GM18520 (cell line): ENCODE measurements around the gene ACKR3.

ENCODE experiments used
- ATAC-seq: cut with Tn5 transposase; IDR thresholded peaks from one replicate; pipeline ENCODE4 v1.9.1; 2021; ENCODE audit not compliant: unreplicated experiment

ACKR3 gene

DNA sequence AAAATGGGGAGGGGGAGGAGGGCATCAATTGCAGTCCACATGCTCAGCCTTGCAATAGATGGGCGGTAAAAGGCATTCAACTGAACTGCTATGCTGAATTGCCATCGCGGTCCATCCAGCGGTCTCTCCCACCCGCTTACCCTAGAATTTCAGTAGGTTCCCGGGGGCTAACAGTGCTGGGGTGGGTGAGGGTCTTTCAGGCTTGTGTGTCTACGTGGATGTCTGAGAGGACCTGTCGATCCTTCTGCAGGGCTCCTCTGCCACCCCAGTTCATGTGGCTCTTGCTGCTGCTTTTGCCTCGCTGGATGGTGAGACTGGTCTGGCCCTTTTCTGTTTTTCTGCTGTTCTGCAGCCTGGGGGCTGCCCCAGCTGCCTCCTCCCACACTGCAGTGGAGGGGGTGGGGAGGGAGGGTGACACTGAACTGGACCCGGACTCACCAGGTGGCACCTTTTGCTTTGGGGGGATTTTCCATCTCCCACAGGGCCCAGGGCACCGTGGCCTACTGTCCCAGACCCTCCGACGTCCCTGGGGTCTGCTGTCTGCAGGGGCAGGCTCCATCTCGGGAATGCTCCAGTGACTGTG is 14.1 kb downstream of the ACKR3 start:
- no peak for ATAC-seq

DNA sequence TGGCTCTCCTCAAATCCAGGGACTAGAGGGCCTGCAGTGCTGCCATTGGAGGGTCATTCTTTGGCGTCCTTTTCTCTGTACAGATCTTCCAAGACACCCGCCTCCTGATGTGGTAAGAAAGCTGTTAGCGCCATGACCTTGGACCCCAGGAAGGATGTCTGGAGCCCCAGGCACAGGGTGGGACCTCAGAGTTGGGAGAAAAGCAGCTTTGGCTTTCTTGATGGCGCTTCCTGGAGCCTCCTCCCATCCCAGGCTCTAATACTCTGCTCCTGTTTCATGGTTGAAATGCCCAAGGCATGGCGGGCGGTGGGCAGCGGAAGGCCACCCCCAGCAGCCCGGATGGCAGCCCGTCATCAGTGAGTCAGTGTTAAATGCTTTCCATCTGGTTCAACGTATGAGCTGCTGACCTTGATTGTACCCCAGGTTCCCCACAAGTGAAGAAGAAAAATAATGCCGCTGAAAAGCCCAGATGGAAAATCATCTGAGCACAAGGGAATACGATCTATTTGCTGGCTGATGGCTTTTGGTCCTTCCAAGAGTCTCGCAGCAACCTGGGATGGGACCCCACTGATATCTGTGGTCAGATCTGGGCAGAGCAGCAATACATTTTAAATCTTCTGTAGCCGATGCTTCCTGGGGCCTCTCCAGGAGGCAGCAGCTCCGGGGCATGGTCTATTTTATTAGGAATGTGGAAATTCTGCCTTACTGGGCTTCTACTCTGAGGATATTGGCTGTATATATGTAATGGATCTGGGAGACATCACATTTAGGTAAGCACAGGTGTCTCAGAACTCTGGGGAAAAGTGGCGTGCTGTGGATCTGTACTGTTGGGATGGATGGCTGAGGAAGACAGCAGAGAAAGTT is 15.1 kb downstream of the ACKR3 start:
- no peak for ATAC-seq

DNA sequence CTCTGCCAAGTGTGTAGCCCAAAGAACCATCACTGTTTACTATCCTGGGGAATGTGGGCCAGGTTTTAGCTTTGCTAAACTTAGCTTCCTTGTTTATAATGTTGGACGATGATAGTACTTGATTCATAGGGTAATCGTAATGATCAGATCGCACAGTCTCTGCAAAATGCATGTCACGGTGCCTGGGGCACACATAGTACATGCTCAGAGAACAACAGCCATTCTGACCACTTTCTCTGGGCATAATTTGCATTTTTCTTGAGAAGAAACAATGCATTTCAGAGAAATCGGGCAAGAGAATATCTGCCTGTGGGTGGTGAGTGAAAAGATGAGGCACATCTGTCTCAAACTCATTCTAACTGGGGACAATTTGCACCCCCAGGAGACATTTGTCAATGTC is 16.3 kb downstream of the ACKR3 start:
- ATAC-seq = no peak

DNA sequence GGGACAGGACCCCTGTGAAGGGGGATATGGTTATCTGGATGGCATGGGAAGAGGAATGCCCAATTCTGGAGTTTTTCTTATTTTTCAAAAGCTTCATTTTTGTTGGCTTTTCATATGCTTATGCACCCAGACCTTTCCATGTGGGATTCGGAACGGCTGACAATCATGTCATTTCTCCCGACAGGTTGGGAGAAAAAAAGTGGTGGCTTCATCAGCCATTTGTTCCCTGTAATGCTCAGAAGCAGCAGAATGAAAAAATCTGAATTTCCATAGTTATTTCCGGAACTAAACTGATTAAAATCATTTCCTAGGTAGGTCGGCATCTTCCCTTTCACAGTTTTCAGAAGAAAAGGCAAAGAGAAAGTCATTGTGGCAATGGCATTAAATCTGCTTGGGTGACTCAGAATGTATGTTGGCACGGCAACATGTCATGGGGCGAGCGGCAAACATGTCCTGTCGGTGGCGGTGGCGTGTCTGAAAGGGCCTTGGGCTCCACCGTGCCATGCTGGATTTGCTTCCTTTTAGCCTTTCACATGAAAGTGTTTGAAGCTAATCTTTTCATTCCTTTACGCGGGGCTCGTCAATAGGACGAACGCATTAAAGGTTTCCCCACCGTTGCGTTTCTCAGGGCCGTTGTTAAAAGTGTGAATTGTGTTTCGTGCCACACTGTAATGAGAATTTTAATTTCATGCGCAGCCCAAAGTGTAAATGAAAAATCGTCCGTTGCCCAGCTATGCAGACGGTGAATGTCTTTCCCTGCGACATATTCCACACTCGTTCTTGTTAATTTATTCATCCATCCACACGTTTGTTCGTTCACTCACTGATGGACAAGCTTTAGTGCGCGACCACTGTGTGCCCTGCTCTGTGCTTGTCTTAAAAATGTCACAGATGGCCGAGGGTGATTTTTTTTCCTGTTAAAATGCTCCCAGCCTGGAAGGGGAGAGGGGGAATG is 18.5 kb downstream of the ACKR3 start:
- no peak for ATAC-seq

DNA sequence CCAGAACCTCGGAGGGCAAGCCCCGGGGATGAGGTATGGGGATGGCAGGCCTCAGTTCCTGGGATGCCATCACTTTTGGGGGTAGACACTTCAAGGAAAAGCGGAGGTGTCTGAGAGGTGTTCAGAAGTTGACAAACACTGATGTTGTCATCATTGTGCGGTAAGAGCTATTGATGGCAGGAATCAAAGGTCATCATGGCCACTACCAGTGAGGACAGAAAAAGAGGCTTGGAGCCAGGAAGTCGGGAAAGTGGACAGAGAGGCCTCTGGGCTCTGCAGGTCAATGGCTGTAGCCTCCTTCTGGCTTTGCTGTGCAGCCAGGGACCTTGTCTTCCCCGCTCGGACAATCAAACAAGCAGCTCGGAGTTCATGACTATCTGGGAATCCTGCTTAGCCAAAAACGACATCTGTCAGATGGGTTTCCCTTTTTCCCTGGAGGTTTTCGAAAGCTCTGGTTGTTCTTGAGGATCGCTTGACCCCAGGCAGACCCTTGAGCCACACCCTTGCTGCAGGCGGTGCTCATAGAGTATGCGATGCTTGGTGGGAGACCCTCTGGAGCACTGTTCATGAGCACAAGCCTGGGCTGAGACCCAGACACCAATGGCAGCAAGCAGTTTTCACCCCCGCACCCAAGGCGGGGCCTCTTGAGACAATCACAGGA is 19.4 kb downstream of the ACKR3 start:
- no peak for ATAC-seq

DNA sequence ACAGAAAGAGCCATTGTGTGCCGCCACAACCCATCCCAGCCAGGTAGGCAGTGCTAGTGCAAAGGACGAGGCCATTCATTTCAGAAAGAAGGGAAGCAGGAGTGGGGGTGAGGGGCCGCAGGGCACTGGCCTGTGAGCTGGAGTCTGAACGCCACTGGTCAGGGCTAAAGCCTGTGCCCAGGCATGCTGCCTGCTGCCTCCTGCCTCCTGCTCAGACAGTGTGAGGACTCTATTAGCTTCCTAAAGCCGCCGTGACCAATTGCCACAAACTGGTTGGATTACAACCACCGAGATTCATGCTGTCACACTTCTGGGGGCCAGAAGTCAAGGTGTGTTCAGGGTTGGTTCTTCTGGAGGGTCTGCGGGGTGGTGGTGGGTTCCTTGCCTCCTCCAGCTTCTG is 21.2 kb downstream of the ACKR3 start:
- ATAC-seq = no peak

DNA sequence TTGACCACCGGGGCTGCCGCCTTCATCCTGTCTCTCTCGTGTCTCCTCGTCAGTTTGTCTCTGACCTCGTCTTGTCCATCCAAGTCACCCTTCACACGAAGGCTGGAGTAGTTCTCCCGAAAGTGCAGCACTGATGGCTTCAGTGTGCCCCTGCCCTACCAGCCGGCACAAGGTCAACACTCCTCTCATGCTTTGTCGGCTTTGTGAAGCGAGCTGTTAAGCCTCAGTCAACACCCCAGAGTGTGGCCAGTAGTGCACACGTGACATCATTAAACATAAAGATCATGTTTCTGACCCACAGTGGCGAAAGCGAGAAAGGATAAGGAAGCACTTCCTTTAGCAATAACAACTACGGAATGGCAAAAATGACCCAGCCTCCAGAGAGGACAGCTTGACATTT is 23.2 kb downstream of the ACKR3 start:
- ATAC-seq = no peak

DNA sequence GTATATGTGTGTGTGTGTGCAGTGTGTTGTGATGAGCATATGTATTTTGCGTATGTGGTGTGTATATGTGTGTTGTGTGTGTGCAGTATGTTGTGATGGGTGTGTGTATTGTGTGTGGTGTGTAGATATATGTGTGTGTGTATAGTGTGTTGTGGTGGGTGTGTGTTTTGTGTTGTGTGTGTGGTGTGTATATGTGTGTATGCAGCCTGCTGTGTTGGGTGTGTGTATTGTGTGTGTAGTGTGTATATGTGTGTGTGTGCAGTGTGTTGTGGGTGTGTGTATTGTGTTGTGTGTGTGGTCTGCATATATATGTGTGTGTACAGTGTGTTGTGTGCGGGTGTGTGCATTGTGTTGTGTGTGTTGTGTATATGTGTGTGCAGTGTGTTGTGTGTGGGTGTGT is 23.9 kb downstream of the ACKR3 start:
- no peak for ATAC-seq

DNA sequence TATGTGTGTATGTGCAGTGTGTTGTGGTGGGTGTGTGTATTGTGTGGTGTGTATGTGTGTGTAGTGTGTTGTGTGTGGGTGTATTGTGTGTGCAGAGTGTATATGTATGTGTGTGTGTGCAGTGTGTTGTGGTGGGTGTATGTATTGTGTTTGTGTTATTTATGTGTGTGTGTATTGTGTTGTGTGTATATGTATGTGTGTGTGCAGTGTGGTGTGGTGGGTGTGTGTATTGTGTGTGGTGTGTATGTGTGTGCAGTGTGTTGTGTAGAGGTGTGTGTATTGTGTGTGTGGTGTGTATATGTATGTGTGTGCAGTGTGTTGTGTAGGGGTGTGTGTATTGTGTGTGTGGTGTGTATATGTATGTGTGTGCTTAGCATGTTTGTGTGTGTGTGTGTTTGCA is 24.3 kb downstream of the ACKR3 start:
- ATAC-seq = no peak

DNA sequence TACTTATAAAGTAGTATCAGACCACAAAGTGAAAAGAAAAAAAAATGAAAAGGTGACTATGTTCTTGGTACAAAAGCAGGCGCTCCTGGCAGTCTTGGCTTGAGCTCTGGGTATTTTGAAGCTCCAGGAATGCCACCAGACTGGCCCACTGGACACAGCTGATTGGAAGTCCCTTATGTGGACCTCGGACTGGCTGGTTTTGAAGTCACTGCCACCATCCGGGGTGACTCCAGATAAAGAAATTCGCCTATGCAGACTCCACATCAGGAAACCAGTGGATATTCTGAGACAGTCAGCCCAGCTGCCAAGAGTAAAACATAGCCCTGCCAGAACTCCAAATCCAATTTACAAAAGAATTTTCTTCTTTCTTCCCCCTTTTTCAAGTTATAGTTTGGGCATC is 28.0 kb downstream of the ACKR3 start:
- no peak for ATAC-seq

DNA sequence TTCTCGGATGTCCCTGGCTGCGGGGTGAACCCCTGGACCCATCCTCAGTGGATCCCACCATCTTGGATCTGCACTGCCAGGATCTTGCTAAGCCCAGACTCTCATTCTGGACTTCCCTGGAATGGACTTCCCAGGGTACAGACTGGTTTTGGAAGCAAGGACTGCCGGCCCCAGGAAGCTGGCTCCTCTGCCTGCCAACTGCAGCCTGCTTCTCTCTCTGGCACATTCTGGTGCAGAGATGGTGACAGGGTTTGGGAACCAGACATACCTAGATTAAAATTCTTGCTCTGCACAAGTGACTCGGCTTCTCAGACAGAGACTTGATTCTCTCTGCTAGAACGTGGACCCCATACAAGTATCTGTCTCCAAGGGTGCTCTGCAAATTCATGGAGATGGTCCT is 29.4 kb downstream of the ACKR3 start:
- no peak for ATAC-seq

DNA sequence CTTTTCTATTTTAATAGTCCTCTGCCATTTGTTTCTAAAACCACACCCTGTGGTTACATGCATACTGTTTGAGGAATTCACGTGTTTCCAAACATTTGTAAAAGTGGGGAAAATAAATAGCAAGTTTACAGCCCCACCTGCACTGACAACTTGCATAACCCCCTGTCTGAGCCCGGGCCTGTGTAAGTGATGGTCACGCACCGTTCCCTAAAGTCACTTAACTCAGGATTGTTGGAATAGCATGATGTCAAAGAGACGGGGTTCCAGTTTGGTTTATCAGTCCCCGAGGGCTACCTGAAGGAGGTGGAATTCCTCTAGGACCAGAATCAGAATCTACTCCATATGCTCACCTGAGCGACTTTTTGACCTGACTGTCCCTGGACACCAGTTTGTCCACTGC is 30.5 kb downstream of the ACKR3 start:
- ATAC-seq = no peak

DNA sequence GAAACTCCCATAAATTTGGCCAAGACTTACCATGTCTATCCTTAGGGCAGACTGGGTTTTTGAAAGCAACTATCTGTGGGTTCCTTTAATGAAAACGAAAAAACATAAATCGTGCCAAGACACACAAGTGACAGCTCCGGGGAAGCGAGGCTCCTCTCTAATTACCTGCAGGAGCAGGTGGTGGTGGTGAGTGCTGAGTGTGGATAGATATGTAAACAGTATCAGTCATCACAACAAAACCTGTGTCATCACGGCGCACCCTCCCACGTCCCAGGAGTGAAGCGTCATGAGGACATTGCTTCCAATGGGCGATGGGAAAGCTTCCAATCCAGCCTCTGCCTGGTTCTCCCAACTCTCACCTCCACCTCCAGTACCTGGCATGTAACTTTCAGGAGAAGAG is 31.3 kb downstream of the ACKR3 start:
- ATAC-seq = no peak

DNA sequence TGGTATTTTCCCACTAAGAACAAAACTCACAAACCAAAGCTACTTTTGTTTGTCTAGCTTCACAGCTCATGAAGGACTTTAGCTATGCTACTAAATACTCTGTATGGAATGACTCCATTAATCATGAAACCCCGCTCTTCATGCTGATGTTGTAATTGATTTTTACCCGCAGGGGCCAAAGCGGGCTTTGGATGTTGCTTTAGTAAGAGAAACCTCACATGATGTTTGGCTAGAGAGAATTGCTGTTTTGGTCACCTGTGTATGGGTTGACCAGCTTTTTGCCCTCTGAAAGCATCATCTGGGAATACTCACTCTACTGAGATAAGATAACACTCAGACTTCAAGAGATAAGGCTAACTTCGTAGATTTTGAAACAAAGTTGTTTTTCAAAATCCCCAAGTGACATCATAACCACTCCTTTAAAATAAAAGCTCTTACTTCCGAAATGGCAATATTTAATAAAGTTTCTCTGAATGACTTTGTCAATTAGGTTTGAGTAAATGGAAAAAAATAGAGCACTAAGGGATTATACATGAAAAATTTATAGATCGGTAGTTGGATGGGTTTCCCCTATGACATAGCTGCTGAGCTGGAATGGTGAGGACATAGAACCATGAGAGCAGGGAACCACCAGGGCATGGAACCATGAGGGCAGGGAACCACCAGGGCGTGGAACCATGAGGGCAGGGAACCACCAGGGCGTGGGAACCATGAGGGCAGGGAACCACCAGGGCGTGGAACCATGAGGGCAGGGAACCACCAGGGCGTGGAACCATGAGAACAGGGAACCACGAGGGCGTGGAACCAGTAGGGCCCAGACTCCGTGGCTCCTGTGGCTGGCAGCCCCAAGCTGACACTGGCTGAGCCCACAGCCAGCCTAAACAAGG is 31.9 kb downstream of the ACKR3 start:
- ATAC-seq = no peak

DNA sequence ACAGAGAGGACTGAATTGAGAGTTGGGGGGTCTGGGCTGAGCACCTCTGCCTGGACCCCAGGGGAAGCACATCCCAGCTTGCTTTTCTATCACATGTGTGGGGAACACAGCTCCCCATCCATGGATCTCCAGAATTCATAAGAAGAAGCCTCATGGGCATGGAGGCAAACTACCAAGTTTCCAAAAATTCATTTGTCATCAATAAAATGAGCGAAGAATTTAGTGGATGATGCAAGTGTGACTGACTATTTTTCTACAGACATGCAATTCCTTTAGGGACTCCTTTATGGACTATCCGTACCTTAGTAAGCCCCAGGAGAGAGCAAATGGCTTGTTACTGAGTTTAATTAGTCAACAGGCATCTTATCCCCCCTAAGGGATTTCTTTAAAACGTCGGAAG is 33.1 kb downstream of the ACKR3 start:
- ATAC-seq = no peak

DNA sequence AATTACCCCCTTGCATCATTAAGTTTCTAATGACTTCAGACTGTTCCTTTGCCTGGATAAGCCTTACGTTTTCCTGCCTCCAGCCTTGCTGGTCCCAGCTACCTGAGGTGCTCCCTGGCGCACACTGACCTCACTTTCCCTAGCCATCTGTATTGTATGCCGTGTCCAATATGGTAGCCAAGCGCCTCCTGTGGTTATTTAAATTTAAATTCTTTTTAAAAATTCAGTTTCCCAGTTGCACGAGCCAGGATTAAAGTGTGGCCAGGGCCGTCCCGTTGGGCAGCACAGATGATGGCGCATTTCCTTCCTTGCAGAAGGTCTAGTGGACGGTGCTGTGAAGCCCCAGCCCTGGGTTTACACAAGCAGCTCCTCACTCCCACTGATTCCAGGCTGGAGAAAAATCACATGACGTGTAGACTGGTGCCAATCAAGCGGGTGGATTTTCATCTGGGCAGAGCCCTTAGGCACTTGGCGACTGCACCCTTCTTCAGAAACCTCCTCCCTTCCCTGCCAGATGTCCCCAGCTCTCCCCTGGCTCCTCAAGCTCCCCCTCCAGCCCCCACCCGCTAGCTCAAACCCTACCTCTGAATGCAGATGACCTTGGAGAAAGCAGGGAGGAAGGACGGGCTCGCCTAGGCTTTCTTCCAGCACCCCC is 33.9 kb downstream of the ACKR3 start:
- ATAC-seq = no peak

DNA sequence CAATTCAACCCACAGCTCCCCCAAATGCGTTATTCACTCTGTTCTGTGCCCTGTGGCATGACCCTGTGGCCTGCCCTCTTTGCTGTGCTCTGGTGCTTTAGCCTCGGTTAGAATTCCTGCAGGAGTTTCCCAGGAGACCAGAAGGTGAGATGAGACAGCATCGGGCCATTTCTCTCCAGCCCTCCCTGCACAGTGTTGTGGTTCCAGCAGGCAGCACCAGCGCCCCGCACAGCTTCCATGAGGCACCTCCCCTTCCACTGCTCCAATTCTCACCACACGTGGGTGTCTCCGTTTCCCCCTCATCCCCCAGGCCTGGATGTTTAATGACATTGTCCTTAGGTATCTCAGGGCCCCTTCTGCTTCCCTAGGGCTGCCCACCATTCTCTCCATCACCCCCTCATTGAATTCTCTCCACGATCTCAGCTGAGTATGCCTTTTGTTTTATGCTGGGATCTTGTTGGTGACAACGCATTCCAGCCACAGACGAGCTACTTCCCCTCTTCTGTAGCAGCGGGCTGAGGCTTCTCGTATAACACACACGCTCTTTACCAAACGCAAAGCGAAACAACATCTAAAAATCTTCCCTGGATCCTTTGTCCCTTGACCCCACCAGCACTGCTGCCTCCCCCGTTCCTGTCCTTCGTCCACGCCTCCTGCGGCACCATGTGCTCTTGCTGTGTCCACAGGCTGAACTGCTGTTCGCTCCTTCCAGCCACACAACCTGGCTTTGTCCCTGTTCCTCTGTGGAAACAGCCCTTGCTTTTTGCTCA is 35.1 kb downstream of the ACKR3 start:
- ATAC-seq = no peak

DNA sequence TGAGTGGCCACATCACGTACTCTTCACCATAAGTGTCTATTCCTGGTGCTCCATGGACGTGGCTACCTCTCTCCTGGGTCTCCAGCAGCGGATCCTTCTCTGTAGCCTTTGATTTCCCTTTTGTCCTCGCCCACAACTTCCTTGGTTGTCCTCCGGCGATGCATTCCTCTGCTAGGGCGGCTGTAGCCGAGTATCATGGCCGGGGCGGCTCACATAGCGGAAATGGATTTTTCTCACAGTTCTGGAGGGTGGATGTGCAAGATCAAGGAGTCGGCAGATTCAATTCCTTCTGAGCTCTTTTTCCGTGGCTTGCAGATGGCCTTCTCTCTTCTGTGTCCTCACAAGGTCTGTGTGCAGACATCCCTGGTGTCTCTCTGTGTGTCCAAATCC is 35.7 kb downstream of the ACKR3 start:
- ATAC-seq = no peak

DNA sequence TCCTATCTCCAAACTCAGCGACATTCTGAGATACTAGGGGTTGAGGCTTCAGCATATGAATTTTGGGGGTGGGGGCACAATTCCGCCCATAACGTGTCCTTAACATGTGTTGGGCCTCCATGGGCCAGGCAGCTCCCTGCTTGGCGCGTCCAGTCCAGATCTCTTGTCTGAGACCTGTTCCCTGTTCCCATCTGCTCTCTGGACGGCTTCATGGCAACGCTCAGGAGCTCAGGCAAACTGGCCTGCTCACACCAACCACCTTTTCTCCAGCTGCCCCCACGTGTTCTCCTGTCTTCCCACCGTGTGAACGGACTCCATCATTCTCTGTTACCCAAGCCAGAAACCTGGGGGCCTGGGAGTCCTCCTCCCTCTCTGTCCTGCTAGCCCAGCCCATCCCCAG is 36.4 kb downstream of the ACKR3 start:
- ATAC-seq = no peak
